Cardiac muscle cell (in vitro differentiated cells and primary cell): Measurements from ENCODE around the gene PPP1R12C. TPM values are rescaled to one million over a fixed set of nuclear protein-coding genes. Genes with fewer than 3 reads are reported as not detected.

Source experiments
- DNase-seq, 2 donors: peaks; one replicate each; pipeline versions ENCODE4 v3.0.0 to v3.0.0-alpha.2; 2010 to 2017; ENCODE audit warnings: low read depth in 1 of 2, low spot score in 1 of 2
- H3K27ac ChIP-seq: fragments of 200-600 bp; sonication (generic); 2 replicates; pipeline ENCODE4 v1.5.1; 2016
- H3K27me3 ChIP-seq: fragments of 200-600 bp; sonication (generic); 2 replicates; pipeline ENCODE4 v1.6.0; 2016; ENCODE audit warnings: control low read depth
- H3K36me3 ChIP-seq: fragments of 200-600 bp; sonication (generic); 2 replicates; pipeline ENCODE4 v1.5.1; 2016; ENCODE audit warnings: control low read depth
- H3K4me1 ChIP-seq: fragments of 200-600 bp; sonication (generic); 2 replicates; pipeline ENCODE4 v1.8.1; 2017; ENCODE audit warnings: low read depth, mild to moderate bottlenecking, mixed run types
- H3K4me3 ChIP-seq: fragments of 200-600 bp; sonication (generic); 2 replicates; pipeline ENCODE4 v1.5.1; 2016; ENCODE audit warnings: mild to moderate bottlenecking
- H3K9me3 ChIP-seq: fragments of 200-600 bp; sonication (generic); 2 replicates; pipeline ENCODE4 v1.5.1; 2017; ENCODE audit warnings: low read depth, mild to moderate bottlenecking, control low read depth
- CTCF ChIP-seq: IDR thresholded peaks from 2 replicates; pipeline ENCODE4 v1.5.1; 2012; ENCODE audit warnings: low read depth, mild to moderate bottlenecking, low read length
- polyA plus RNA-seq: library from polyadenylated mRNA; unstranded; fragments of >200 nt; fragmentation: Nextera tagmentation; extraction: Ambion mirVana; gene quantifications from 2 replicates; pipeline ENCODE4 v1.2.1, GENCODE V29; 2016
- total RNA-seq: library from RNA; depleted of rRNA; stranded (reverse); fragments of >200 nt; gene quantifications from 2 replicates; pipeline ENCODE4 v1.2.3, GENCODE V29; 2016

PPP1R12C gene
- total and polyA plus RNA-seq, 2 experiments from 2014 or later = 38.0 to 107 TPM

GRCh38 chr19:55131421-55131820, 14.0 kb upstream of the PPP1R12C start:
- H3K4me1 ChIP-seq = no peaks in the 10 kb centered on the region
- H3K36me3 ChIP-seq = no peaks in the 10 kb centered on the region
- no peak overlapping the region for H3K27ac ChIP-seq
- no peaks in the 10 kb centered on the region for H3K27me3 ChIP-seq
- no peaks in the 10 kb centered on the region for H3K9me3 ChIP-seq
- DNase-seq = no peak
- no peak for TF ChIP-seq CTCF
- H3K4me3 ChIP-seq = no peak overlapping the region

- Histone ChIP-seq H3K4me1 (peaks cover 16% of the 10 kb centered on the region), H3K36me3 (no peaks in the 10 kb centered on the region), H3K9me3 (no peaks in the 10 kb centered on the region), H3K27me3 (peaks cover 2% of the 10 kb centered on the region), H3K4me3 (no peak overlapping the region), H3K27ac (no peak overlapping the region)
- no peak for DNase-seq
- no peak for TF ChIP-seq CTCF
Observed at GRCh38 chr19:55119053-55119452, 1.6 kb upstream of the PPP1R12C start.

- Histone ChIP-seq H3K4me3 (peak overlapping the region; percentile 44), H3K36me3 (no peaks in the 10 kb centered on the region), H3K4me1 (peaks cover 19% of the 10 kb centered on the region), H3K9me3 (no peaks in the 10 kb centered on the region), H3K27me3 (no peaks in the 10 kb centered on the region), H3K27ac (no peak overlapping the region)
- TF ChIP-seq CTCF = no peak
- DNase-seq = peak; percentile 19 to 71
Observed at GRCh38 chr19:55118401-55118991, 1.1 kb upstream of the PPP1R12C start.

GRCh38 chr19:55117663-55118391, 390 bp upstream of the PPP1R12C start:
- no peak for TF ChIP-seq CTCF
- H3K27ac ChIP-seq = no peak overlapping the region

GRCh38 chr19:55116232-55116858, 1.1 kb downstream of the PPP1R12C start:
- TF ChIP-seq CTCF = no peak
- Histone ChIP-seq H3K27ac (no peak overlapping the region), H3K27me3 (no peaks in the 10 kb centered on the region), H3K4me1 (peaks cover 23% of the 10 kb centered on the region), H3K36me3 (no peaks in the 10 kb centered on the region), H3K4me3 (peak overlapping the region; percentile 62), H3K9me3 (no peaks in the 10 kb centered on the region)
- DNase-seq = peak in 1 of 2 donors; percentile 73

More at GRCh38 chr19:55117663-55118391, 390 bp upstream of the PPP1R12C start:
- H3K4me1 ChIP-seq = peaks cover 23% of the 10 kb centered on the region
- H3K4me3 ChIP-seq = peak overlapping the region; percentile 44
- H3K36me3 ChIP-seq = no peaks in the 10 kb centered on the region
- no peaks in the 10 kb centered on the region for H3K27me3 ChIP-seq
- H3K9me3 ChIP-seq = no peaks in the 10 kb centered on the region
- peak; percentile 99 for DNase-seq
